HEK293T (cell line): ENCODE results near the gene KMT5C.
A peak's percentile ranks its signal among the peaks of the same experiment; 100 is the strongest.

ENCODE experiments used
- CTCF ChIA-PET: fragments of 350-600 bp; formaldehyde crosslinking; extraction: SDS; loops from one replicate; lab custom pipeline; 2021; ENCODE audit warnings: antibody characterized with exemption, inconsistent platforms; lab: Yijun Ruan, JAX
- POLR2A ChIA-PET: fragments of 350-600 bp; formaldehyde crosslinking; extraction: SDS; loops from one replicate; lab custom pipeline; 2020; ENCODE audit warnings: antibody characterized with exemption, inconsistent platforms; lab: Yijun Ruan, JAX
- DNase-seq: peaks from one replicate; pipeline ENCODE4 v3.0.0; 2012; ENCODE audit warnings: mixed read lengths; ENCODE audit errors: extremely low spot score
- ARNT ChIP-seq: fragments of 450-650 bp; IDR thresholded peaks from 2 replicates; pipeline ENCODE4 v1.6.1; 2017; ENCODE audit warnings: mild to moderate bottlenecking
- BHLHE40 ChIP-seq: fragments of 450-650 bp; IDR thresholded peaks from 2 replicates; pipeline ENCODE4 v1.6.1; 2016; ENCODE audit warnings: mild to moderate bottlenecking, moderate library complexity, borderline replicate concordance
- CTBP1 ChIP-seq: fragments of 450-650 bp; IDR thresholded peaks from 2 replicates; pipeline ENCODE4 v1.6.1; 2016; ENCODE audit warnings: borderline replicate concordance
- ELF4 ChIP-seq: fragments of 450-650 bp; IDR thresholded peaks from 2 replicates; pipeline ENCODE4 v1.6.1; 2017; ENCODE audit warnings: antibody characterized with exemption
- FOXA1 ChIP-seq: fragments of 450-650 bp; IDR thresholded peaks from 2 replicates; pipeline ENCODE4 v1.6.1; 2016; ENCODE audit warnings: mild to moderate bottlenecking
- FOXK2 ChIP-seq: fragments of 450-650 bp; IDR thresholded peaks from 2 replicates; pipeline ENCODE4 v1.6.1; 2016; ENCODE audit warnings: mild to moderate bottlenecking
- FOXM1 ChIP-seq: fragments of 450-650 bp; IDR thresholded peaks from 2 replicates; pipeline ENCODE4 v1.6.1; 2017; ENCODE audit warnings: mild to moderate bottlenecking, borderline replicate concordance
- HDGF ChIP-seq: fragments of 450-650 bp; IDR thresholded peaks from 2 replicates; pipeline ENCODE4 v1.6.1; 2017; ENCODE audit warnings: antibody characterized with exemption, borderline replicate concordance
- L3MBTL2 ChIP-seq: fragments of 450-650 bp; conservative IDR thresholded peaks from 2 replicates; pipeline ENCODE4 v1.6.1; 2016; ENCODE audit warnings: mild to moderate bottlenecking
- LEF1 ChIP-seq: fragments of 450-650 bp; IDR thresholded peaks from 2 replicates; pipeline ENCODE4 v1.6.1; 2017; ENCODE audit warnings: mild to moderate bottlenecking, borderline replicate concordance
- NFRKB ChIP-seq: fragments of 450-650 bp; IDR thresholded peaks from 2 replicates; pipeline ENCODE4 v1.6.1; 2016; ENCODE audit warnings: mild to moderate bottlenecking, moderate library complexity
- PKNOX1 ChIP-seq: fragments of 450-650 bp; IDR thresholded peaks from 2 replicates; pipeline ENCODE4 v1.6.1; 2016
- SP1 ChIP-seq: fragments of 450-650 bp; IDR thresholded peaks from 2 replicates; pipeline ENCODE4 v1.6.1; 2017
- SUZ12 ChIP-seq: fragments of 450-650 bp; IDR thresholded peaks from 2 replicates; pipeline ENCODE4 v1.6.1; 2016; ENCODE audit warnings: mild to moderate bottlenecking
- TARDBP ChIP-seq: fragments of 450-650 bp; IDR thresholded peaks from 2 replicates; pipeline ENCODE4 v1.6.1; 2016
- ZNF384 ChIP-seq: fragments of 450-650 bp; IDR thresholded peaks from 2 replicates; pipeline ENCODE4 v1.6.1; 2016

Gene KMT5C

GRCh38 chr19:55348317-55349034 is 8.8 kb downstream of the KMT5C start:
- TF ChIP-seq LEF1 (no peak), L3MBTL2 (peak; percentile 35; the same call in 1 of the 2 replicates)
- no peak for DNase-seq
- CTCF ChIA-PET, result interaction anchor here (0.5 to 1.4 kb wide), 3 partner anchors 23 to 305 kb away, joined by 3 to 4 read pairs (median 3); no protein-coding TSS in a partner anchor
- POLR2A ChIA-PET, result interaction anchor here (1.2 to 3.7 kb wide), 4 partner anchors 10 to 59 kb away, joined by 5 to 27 read pairs (median 6); partner anchors contain the start of genes KMT5C, TMEM238 and UBE2S

- no peak for DNase-seq
- CTCF ChIA-PET, result no interaction called here
- POLR2A ChIA-PET, result interaction anchor here (0.6 to 3.7 kb wide), 3 partner anchors 12 to 87 kb away, joined by 3 to 27 read pairs (median 3); partner anchors contain the start of gene KMT5C
- TF ChIP-seq ARNT, result no peak
- no peak for TF ChIP-seq BHLHE40
- no peak for TF ChIP-seq ZNF384
- TF ChIP-seq FOXA1, result no peak
- no peak for TF ChIP-seq NFRKB
- no peak for TF ChIP-seq SUZ12
- no peak for TF ChIP-seq LEF1
- no peak for TF ChIP-seq TARDBP
- no peak for TF ChIP-seq CTBP1
- TF ChIP-seq L3MBTL2, result no peak
- no peak for TF ChIP-seq SP1
These were observed 11.1 kb downstream of the KMT5C start for GRCh38 chr19:55350620-55351315.

GRCh38 chr19:55352040-55352439 is 12.4 kb downstream of the KMT5C start:
- TF ChIP-seq LEF1 (no peak), SP1 (no peak), NFRKB (no peak), SUZ12 (no peak), FOXA1 (no peak), PKNOX1 (no peak), ARNT (no peak), HDGF (no peak), ZNF384 (no peak), L3MBTL2 (no peak), TARDBP (no peak), FOXK2 (no peak), ELF4 (no peak), BHLHE40 (no peak), FOXM1 (no peak), CTBP1 (no peak)
- DNase-seq, result no peak
- ChIA-PET POLR2A (interaction anchor here (2.0 kb wide), 1 partner anchor 11 kb away, joined by 5 read pairs; no protein-coding TSS in a partner anchor), CTCF (no interaction called here)

DNA sequence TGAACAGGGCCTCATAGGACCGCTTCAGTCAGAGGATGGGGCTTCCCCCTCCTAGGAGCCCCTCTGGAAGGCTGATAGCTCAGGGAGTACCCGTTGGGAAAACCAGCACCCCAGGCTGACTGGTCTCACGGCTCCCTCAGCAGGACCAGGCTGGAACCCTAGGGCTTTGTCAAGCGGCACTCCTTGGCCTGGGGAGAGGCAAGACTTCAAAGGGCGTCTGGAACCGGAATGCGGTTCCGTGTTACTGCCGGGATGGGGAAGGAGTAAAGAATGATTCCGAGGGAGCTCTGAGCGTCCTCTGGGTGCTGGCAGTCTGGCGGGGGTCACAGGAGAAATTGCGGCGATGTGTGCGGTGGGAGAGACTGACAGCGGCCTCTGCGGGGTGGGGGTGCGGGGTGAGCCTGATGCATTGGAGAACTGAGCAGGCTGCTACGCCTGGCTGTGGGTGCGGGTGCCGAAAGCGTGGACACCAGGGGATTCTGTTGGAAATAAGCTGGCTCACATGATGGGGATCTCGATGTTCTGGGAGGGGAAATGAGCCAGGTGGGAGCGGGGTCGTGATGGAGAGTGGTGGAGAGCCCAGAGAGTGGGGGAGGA is 13.0 kb downstream of the KMT5C start:
- DNase-seq, result no peak
- TF ChIP-seq ARNT (no peak), BHLHE40 (no peak), LEF1 (no peak), PKNOX1 (no peak), CTBP1 (no peak)
- CTCF ChIA-PET, result no interaction called here
- POLR2A ChIA-PET, result interaction anchor here (0.9 to 2.0 kb wide), 3 partner anchors 12 to 31 kb away, joined by 3 to 5 read pairs (median 5); no protein-coding TSS in a partner anchor

- POLR2A ChIA-PET, result interaction anchor here (0.9 to 2.0 kb wide), 3 partner anchors 12 to 32 kb away, joined by 3 to 5 read pairs (median 5); no protein-coding TSS in a partner anchor
- no peak for DNase-seq
- CTCF ChIA-PET, result no interaction called here
- TF ChIP-seq ZNF384 (no peak), NFRKB (no peak), FOXA1 (no peak), BHLHE40 (no peak), HDGF (no peak), CTBP1 (no peak), ARNT (no peak), FOXM1 (no peak), LEF1 (no peak), L3MBTL2 (no peak), SP1 (no peak), PKNOX1 (no peak), SUZ12 (no peak), FOXK2 (no peak)
These were observed 13.7 kb downstream of the KMT5C start for GRCh38 chr19:55353356-55353802.
